H1 (cell line): Measurements from ENCODE around the gene ZNF232. TPM values are rescaled to one million over a fixed set of nuclear protein-coding genes. Genes with fewer than 3 reads are reported as not detected.

Experiments used
- CTCF ChIA-PET: fragments of 300-600 bp; sonication (Branson Sonifier 250); formaldehyde crosslinking; loops from one replicate; lab custom pipeline; 2021; ENCODE audit not compliant: partially characterized antibody; lab: Charles Lee
- POLR2A ChIA-PET: fragments of 300-600 bp; sonication (Branson Sonifier 250); formaldehyde crosslinking; loops from one replicate; lab custom pipeline; 2021; ENCODE audit warnings: inconsistent platforms; ENCODE audit not compliant: partially characterized antibody; lab: Charles Lee
- DNase-seq, 2 experiments: peaks; one replicate each; pipeline versions ENCODE4 v3.0.0 to v3.0.0-alpha.2; 2010 to 2022; ENCODE audit warnings: low spot score in 2 of 2, low read depth in 1 of 2, mixed read lengths in 1 of 2
- FAIRE-seq: peaks from 2 replicates; lab custom pipeline; 2011; peaks lifted over from hg19 to GRCh38; lab: Jason Lieb, UNC
- H2AFZ ChIP-seq: 2 replicates; pipeline ENCODE4 v1.8.1; 2012; ENCODE audit warnings: low read length, inconsistent platforms
- H2AK5ac ChIP-seq: 2 replicates; pipeline ENCODE4 v1.6.1; 2013; ENCODE audit warnings: low read depth, low read length
- H2BK120ac ChIP-seq: replicated peaks from 2 replicates; pipeline ENCODE3; 2013; ENCODE audit warnings: low read depth, low read length, inconsistent platforms
- H2BK12ac ChIP-seq: 2 replicates; pipeline ENCODE4 v1.6.1; 2013; ENCODE audit warnings: low read depth, low read length
- H2BK15ac ChIP-seq: 2 replicates; pipeline ENCODE4 v1.6.1; 2013; ENCODE audit warnings: low read length
- H2BK20ac ChIP-seq: 2 replicates; pipeline ENCODE4 v1.6.1; 2013; ENCODE audit warnings: low read length
- H2BK5ac ChIP-seq: 2 replicates; pipeline ENCODE4 v1.6.1; 2013; ENCODE audit warnings: low read depth, low read length
- H3K14ac ChIP-seq: 2 replicates; pipeline ENCODE4 v1.6.1; 2013; ENCODE audit warnings: inconsistent platforms; ENCODE audit not compliant: insufficient read length
- H3K18ac ChIP-seq: 2 replicates; pipeline ENCODE4 v1.6.1; 2013; ENCODE audit warnings: low read length; ENCODE audit errors: extremely low read depth
- H3K23ac ChIP-seq: 2 replicates; pipeline ENCODE4 v1.6.1; 2013; ENCODE audit warnings: inconsistent platforms; ENCODE audit not compliant: insufficient read length
- H3K23me2 ChIP-seq: 2 replicates; pipeline ENCODE4 v1.6.1; 2013; ENCODE audit warnings: low read depth, low read length
- H3K27ac ChIP-seq: 2 replicates; pipeline ENCODE4 v1.6.1; 2011; ENCODE audit warnings: low read depth, low read length, inconsistent platforms
- H3K27me3 ChIP-seq, 4 experiments: replicated peaks in 1 of 4; 1 replicate in 1 of 4; 2 replicates in 3 of 4; pipeline versions ENCODE4 v1.6.1 to v1.8.1; 2011 to 2013; ENCODE audit warnings: low read length in 3 of 4, mild to moderate bottlenecking in 3 of 4, inconsistent platforms in 2 of 4, mixed read lengths in 2 of 4, moderate library complexity in 1 of 4; ENCODE audit not compliant: control insufficient read depth in 3 of 4, insufficient read depth in 3 of 4; ENCODE audit errors: extremely low read depth in 1 of 4
- H3K36me3 ChIP-seq, 4 experiments: 2 replicates each; pipeline versions ENCODE4 v1.6.1 to v1.8.1; 2011 to 2013; ENCODE audit warnings: mild to moderate bottlenecking in 4 of 4, low read length in 3 of 4, moderate library complexity in 2 of 4, control low read depth in 1 of 4, inconsistent platforms in 1 of 4; ENCODE audit not compliant: insufficient read depth in 4 of 4, control insufficient read depth in 2 of 4
- H3K4ac ChIP-seq: replicated peaks from 2 replicates; pipeline ENCODE3; 2013; ENCODE audit warnings: low read length, low read depth, mixed read lengths, inconsistent platforms; ENCODE audit not compliant: insufficient read length
- H3K4me1 ChIP-seq, 4 experiments: replicated peaks in 1 of 4; 1 replicate in 1 of 4; 2 replicates in 3 of 4; pipeline versions ENCODE4 v1.6.1 to v1.8.1; 2011 to 2013; ENCODE audit warnings: low read length in 3 of 4, inconsistent platforms in 2 of 4, mixed read lengths in 1 of 4; ENCODE audit not compliant: insufficient read depth in 4 of 4, control insufficient read depth in 3 of 4
- H3K4me2 ChIP-seq, 2 experiments: 2 replicates each; pipeline versions ENCODE4 v1.6.1 to v1.8.1; 2011 to 2013; ENCODE audit warnings: low read depth in 2 of 2, low read length in 2 of 2, control low read depth in 1 of 2, inconsistent platforms in 1 of 2, mild to moderate bottlenecking in 1 of 2; ENCODE audit not compliant: insufficient read depth in 1 of 2
- H3K4me3 ChIP-seq, 4 experiments: fragments of 200-600, 300-600 bp in 1 of 4; sonication (generic), shearing (Covaris generic), sonication (Bioruptor Twin) in 1 of 4; 2 replicates each; pipeline versions ENCODE4 v1.5.1 to v1.8.1; 2011 to 2016; ENCODE audit warnings: low read length in 4 of 4, low read depth in 3 of 4, control low read depth in 2 of 4, inconsistent platforms in 2 of 4, mild to moderate bottlenecking in 2 of 4, mixed read lengths in 1 of 4, moderate library complexity in 1 of 4; ENCODE audit not compliant: insufficient read depth in 2 of 4; ENCODE audit errors: extremely low read depth in 1 of 4
- H3K56ac ChIP-seq: replicated peaks from 2 replicates; pipeline ENCODE3; 2013; ENCODE audit warnings: low read depth, mild to moderate bottlenecking, mixed read lengths, low read length, inconsistent platforms; ENCODE audit not compliant: insufficient read length
- H3K79me1 ChIP-seq: 2 replicates; pipeline ENCODE4 v1.6.1; 2013; ENCODE audit warnings: low read depth, low read length, control low read depth
- H3K79me2 ChIP-seq, 2 experiments: 2 replicates each; pipeline versions ENCODE4 v1.6.1 to v1.8.1; 2012 to 2013; ENCODE audit warnings: low read length in 2 of 2, mild to moderate bottlenecking in 2 of 2, inconsistent platforms in 1 of 2; ENCODE audit not compliant: insufficient read depth in 2 of 2, control insufficient read depth in 1 of 2
- H3K9ac ChIP-seq, 4 experiments: replicated peaks in 1 of 4; 1 replicate in 1 of 4; 2 replicates in 3 of 4; pipeline versions ENCODE4 v1.6.1 to v1.8.1; 2011 to 2013; ENCODE audit warnings: low read depth in 3 of 4, low read length in 3 of 4, control low read depth in 2 of 4, mild to moderate bottlenecking in 2 of 4, moderate library complexity in 2 of 4, inconsistent platforms in 1 of 4; ENCODE audit errors: extremely low read depth in 1 of 4
- H3K9me3 ChIP-seq, 2 experiments: 2 replicates each; pipeline versions ENCODE4 v1.6.1 to v1.8.1; 2012 to 2013; ENCODE audit warnings: mild to moderate bottlenecking in 2 of 2, moderate library complexity in 2 of 2, control low read depth in 1 of 2, inconsistent platforms in 1 of 2, low read depth in 1 of 2, low read length in 1 of 2, mixed read lengths in 1 of 2; ENCODE audit not compliant: insufficient read depth in 2 of 2
- H4K20me1 ChIP-seq, 2 experiments: replicated peaks in 1 of 2; 2 replicates each; pipeline versions ENCODE3 to v1.8.1; 2011 to 2013; ENCODE audit warnings: inconsistent platforms in 2 of 2, low read length in 2 of 2, mild to moderate bottlenecking in 1 of 2; ENCODE audit not compliant: insufficient read depth in 2 of 2, control insufficient read depth in 1 of 2
- H4K5ac ChIP-seq: 2 replicates; pipeline ENCODE4 v1.6.1; 2013; ENCODE audit warnings: low read length, low read depth, mixed read lengths, inconsistent platforms; ENCODE audit not compliant: insufficient read length
- H4K8ac ChIP-seq: 2 replicates; pipeline ENCODE4 v1.8.0; 2013; ENCODE audit warnings: mild to moderate bottlenecking, moderate library complexity, low read length, inconsistent platforms; ENCODE audit not compliant: insufficient read depth; ENCODE audit errors: extremely low read depth
- H4K91ac ChIP-seq: replicated peaks from 2 replicates; pipeline ENCODE3; 2013; ENCODE audit warnings: low read length, mixed read lengths, inconsistent platforms; ENCODE audit not compliant: insufficient read length
- CBX8 ChIP-seq: fragments of 300-800, 300-1000 bp; sonication (generic); IDR thresholded peaks from 2 replicates; pipeline ENCODE4 v1.7.1; 2016; ENCODE audit warnings: low read depth, low read length, borderline replicate concordance
- CTBP2 ChIP-seq: IDR thresholded peaks from 2 replicates; pipeline ENCODE4 v1.7.0; 2011; ENCODE audit warnings: borderline replicate concordance, mild to moderate bottlenecking, moderate library complexity, mixed read lengths, low read length; ENCODE audit not compliant: insufficient read depth, insufficient read length
- HDAC2 ChIP-seq, 2 experiments: fragments of 300-600 bp in 1 of 2; sonication (generic) in 1 of 2; IDR thresholded peaks; 2 replicates each; pipeline ENCODE4 v1.6.1; 2011 to 2012; ENCODE audit warnings: low read depth in 2 of 2, low read length in 2 of 2, mild to moderate bottlenecking in 2 of 2, moderate library complexity in 2 of 2, borderline replicate concordance in 1 of 2, inconsistent platforms in 1 of 2
- SP1 ChIP-seq: IDR thresholded peaks from 2 replicates; pipeline ENCODE4 v1.6.1; 2011; ENCODE audit warnings: low read depth, low read length
- WGBS, 2 experiments: shearing (Covaris generic) in 1 of 2; methylation state at CpG; one replicate each; pipeline versions ENCODE4 v1.1.6 to v1.1.7; 2013 to 2015; ENCODE audit warnings: low lambda C conversion rate in 2 of 2, mixed read lengths in 2 of 2, inconsistent platforms in 1 of 2, low coverage in 1 of 2, missing lambda C conversion rate in 1 of 2; ENCODE audit not compliant: insufficient replicate concordance in 2 of 2, insufficient coverage in 1 of 2, insufficient read length in 1 of 2; ENCODE audit errors: extremely low coverage in 1 of 2, missing lambda C conversion rate in 1 of 2; 5-methylcytosine and 5-hydroxymethylcytosine counted together
- polyA plus RNA-seq, 7 experiments: library from polyadenylated mRNA; depleted of rRNA in 3 of 7; stranded (reverse) in 5 of 7; unstranded in 2 of 7; fragments of >200 nt in 5 of 7; fragments of 200-250 nt in 2 of 7; gene quantifications; 1 replicate in 5 of 7; 2 replicates in 1 of 7; 4 replicates in 1 of 7; pipeline versions ENCODE4 v1.2.1 to v1.2.3, GENCODE V29; 2011 to 2013; ENCODE audit warnings: missing spikeins in 2 of 7, mixed read lengths in 2 of 7
- total RNA-seq: library from RNA; stranded (reverse); fragmentation: NEBNext Ultra II Directional; extraction: Animal tissue kit (Norgen Biotek cat#: 25700); gene quantifications from 2 replicates; pipeline ENCODE4 v1.2.1, GENCODE V29; 2021

The ZNF232 gene
- total and polyA plus RNA-seq, 2 of the 8 experiments (the other 6 are each of a cell fraction or from before 2014, with no cell fraction given) = 11.1 to 41.0 TPM

- Histone ChIP-seq H4K91ac (no peak overlapping the region), H2BK5ac (no peak overlapping the region), H3K9ac (no peak overlapping the region), H3K27ac (no peak overlapping the region), H4K20me1 (no peaks in the 10 kb centered on the region), H3K4me3 (no peak overlapping the region), H2AFZ (no peak overlapping the region), H2BK120ac (no peak overlapping the region), H3K14ac (no peak overlapping the region), H2BK12ac (no peak overlapping the region), H3K56ac (no peak overlapping the region), H3K23me2 (no peaks in the 10 kb centered on the region), H3K4me1 (no peaks in the 10 kb centered on the region), H2BK15ac (no peak overlapping the region), H3K18ac (no peak overlapping the region), H3K36me3 (no peaks in the 10 kb centered on the region), H4K5ac (no peak overlapping the region), H3K79me1 (no peaks in the 10 kb centered on the region), H2BK20ac (no peak overlapping the region), H3K4ac (no peak overlapping the region), H4K8ac (no peak overlapping the region), H3K79me2 (no peaks in the 10 kb centered on the region), H3K9me3 (peaks cover 0 to 11% of the 10 kb centered on the region in 2 experiments; a peak in 1 of 4 replicates), H3K4me2 (no peak overlapping the region), H3K23ac (no peak overlapping the region), H3K27me3 (no peaks in the 10 kb centered on the region; a peak in 1 of 7 replicates)
- CTCF ChIA-PET = no interaction called here
- POLR2A ChIA-PET = interaction anchor here (0.6 kb wide), 1 partner anchor 193 kb away, joined by 3 read pairs; no protein-coding TSS in a partner anchor
- 90% methylated on average over 12 of the region's 14 CpGs; no CpG with 5 or more reads in 1 of the 2 experiments for WGBS, 2 experiments
- FAIRE-seq = no peak
- DNase-seq = peak in 1 of 2 experiments; percentile 22
- TF ChIP-seq CTBP2 (no peak), HDAC2 (IDR thresholded peaks at IDR 0.05; ENCODE audit: borderline replicate concordance in 1 of 2, low read depth in 2 of 2, low read length in 2 of 2) (no peak), CBX8 (no peak), SP1 (no peak)
- TF ChIP-seq, all 59 proteins: peak for 0
- H2AK5ac ChIP-seq = no peak overlapping the region
Measured at GRCh38 chr17:5135726-5136579, 24.3 kb upstream of the ZNF232 start.
